ENCODE results near the gene NFIC. TPM values are rescaled to one million over a fixed set of nuclear protein-coding genes. Genes with fewer than 3 reads are reported as not detected.
"Not testable (repeated sequence)": the region's sequence is repeated elsewhere in the genome, so short reads cannot be mapped to it uniquely, and the experiment has no call there.

NFIC gene
- total RNA-seq, 6 donors from 2014 or later, result 96.1 to 175 (median 154) TPM

GRCh38 chr19:3448616-3449334 is 82.4 kb downstream of the NFIC start:
- H3K27ac ChIP-seq, result peak overlapping the region in 3 of 4 donors; percentile 43 to 85 (median 57)
- TF ChIP-seq POLR2A (IDR thresholded peaks at IDR 0.05), result no peak
- TF ChIP-seq EP300 (IDR thresholded peaks at IDR 0.05), result no peak
- no peak for TF ChIP-seq POLR2AphosphoS5 (IDR thresholded peaks at IDR 0.05)
- no peak for TF ChIP-seq CTCF (IDR thresholded peaks at IDR 0.05)
- no peak overlapping the region for H3K4me3 ChIP-seq
- H3K9me3 ChIP-seq, result no peaks in the 10 kb centered on the region
- WGBS, 2 donors, result 92 to 97% methylated on average over 25 to 28 of the region's 28 CpGs
- H3K36me3 ChIP-seq, result peaks cover 17 to 94% (median 59%) of the 10 kb centered on the region in 4 donors
- ATAC-seq (ENCODE audit: low FRiP score in 2 of 2) (no peak), DNase-seq (peak in 1 of 2 donors; percentile 62)
- H3K4me1 ChIP-seq, result peaks cover 23 to 41% (median 38%) of the 10 kb centered on the region in 4 donors
- H3K27me3 ChIP-seq, result no peaks in the 10 kb centered on the region

GRCh38 chr19:3450796-3451411 is 84.5 kb downstream of the NFIC start:
- peaks cover 25 to 96% (median 63%) of the 10 kb centered on the region in 4 donors for H3K36me3 ChIP-seq
- peak; percentile 75 to 91 for ATAC-seq (ENCODE audit: low FRiP score in 2 of 2)
- peak overlapping the region; percentile 59 to 85 (median 74) for H3K27ac ChIP-seq

GRCh38 chr19:3451451-3451866 is 85.1 kb downstream of the NFIC start:
- DNase-seq, result peak in 1 of 2 donors; percentile 10

More at GRCh38 chr19:3450796-3451411, 84.5 kb downstream of the NFIC start:
- H3K27me3 ChIP-seq, result no peaks in the 10 kb centered on the region
- TF ChIP-seq POLR2A (IDR thresholded peaks at IDR 0.05) (no peak), POLR2AphosphoS5 (IDR thresholded peaks at IDR 0.05) (peak; percentile 91 to 94), CTCF (IDR thresholded peaks at IDR 0.05) (no peak), EP300 (IDR thresholded peaks at IDR 0.05) (peak; percentile 42 to 95 (median 76))
- peak in 1 of 2 donors; percentile 77 for DNase-seq
- WGBS, 2 donors, result 36 to 45% methylated on average over 12 of the region's 12 CpGs
- no peaks in the 10 kb centered on the region for H3K9me3 ChIP-seq
- H3K4me3 ChIP-seq, result no peak overlapping the region
- peaks cover 4 to 22% (median 17%) of the 10 kb centered on the region in 4 donors for H3K4me1 ChIP-seq

GRCh38 chr19:3452171-3452941 is 86.0 kb downstream of the NFIC start:
- H3K36me3 ChIP-seq, result peaks cover 25 to 99% (median 69%) of the 10 kb centered on the region in 4 donors

More at GRCh38 chr19:3451451-3451866, 85.1 kb downstream of the NFIC start:
- no peaks in the 10 kb centered on the region for H3K27me3 ChIP-seq
- H3K27ac ChIP-seq, result peak overlapping the region; percentile 59 to 85 (median 74)
- 89 to 90% methylated on average over 10 of the region's 10 CpGs for WGBS, 2 donors
- TF ChIP-seq POLR2A (IDR thresholded peaks at IDR 0.05), result no peak
- TF ChIP-seq CTCF (IDR thresholded peaks at IDR 0.05), result no peak
- TF ChIP-seq EP300 (IDR thresholded peaks at IDR 0.05), result no peak
- TF ChIP-seq POLR2AphosphoS5 (IDR thresholded peaks at IDR 0.05), result no peak
- no peaks in the 10 kb centered on the region for H3K9me3 ChIP-seq
- ATAC-seq (ENCODE audit: low FRiP score in 2 of 2), result no peak
- H3K4me1 ChIP-seq, result peaks cover 3 to 16% (median 14%) of the 10 kb centered on the region in 4 donors
- peaks cover 25 to 96% (median 64%) of the 10 kb centered on the region in 4 donors for H3K36me3 ChIP-seq
- no peak overlapping the region for H3K4me3 ChIP-seq

GRCh38 chr19:3452942-3453214 is 86.5 kb downstream of the NFIC start:
- ATAC-seq (ENCODE audit: low FRiP score in 2 of 2); H3K4me3 ChIP-seq; H3K27me3 ChIP-seq; DNase-seq; H3K9me3 ChIP-seq: not testable (repeated sequence)
- Histone ChIP-seq H3K27ac (peak overlapping the region in 3 of 4 donors; percentile 2 to 85 (median 75)), H3K36me3 (peaks cover 25 to 98% (median 70%) of the 10 kb centered on the region in 4 donors), H3K4me1 (peaks cover 6 to 25% (median 21%) of the 10 kb centered on the region in 4 donors)
- 94 to 97% methylated on average over 10 of the region's 10 CpGs for WGBS, 2 donors

More at GRCh38 chr19:3452171-3452941, 86.0 kb downstream of the NFIC start:
- no peak for TF ChIP-seq POLR2AphosphoS5 (IDR thresholded peaks at IDR 0.05)
- TF ChIP-seq EP300 (IDR thresholded peaks at IDR 0.05), result no peak
- no peak for TF ChIP-seq CTCF (IDR thresholded peaks at IDR 0.05)
- no peak for TF ChIP-seq POLR2A (IDR thresholded peaks at IDR 0.05)
- H3K27me3 ChIP-seq, result no peaks in the 10 kb centered on the region
- 90 to 92% methylated on average over 23 to 33 of the region's 38 CpGs for WGBS, 2 donors
- no peak overlapping the region for H3K4me3 ChIP-seq
- peak overlapping the region; percentile 2 to 85 (median 74) for H3K27ac ChIP-seq
- ATAC-seq (ENCODE audit: low FRiP score in 2 of 2) (no peak), DNase-seq (peak in 1 of 2 donors; percentile 79)
- H3K4me1 ChIP-seq, result peaks cover 4 to 20% (median 16%) of the 10 kb centered on the region in 4 donors
- H3K9me3 ChIP-seq, result no peaks in the 10 kb centered on the region

All from upper lobe of left lung (tissue), 6 donors.